Activated T-helper 17 cell treated with anti-CD3 and anti-CD28 coated beads, Interleukin-2, amount 50 U/mL, for 72 hours (primary cell): Measurements from ENCODE around the gene MYLK2. TPM values are rescaled to one million over a fixed set of nuclear protein-coding genes. Genes with fewer than 3 reads are reported as not detected.

ENCODE experiments used
- ATAC-seq: fragments of 150-1000 bp; cut with Tn5 transposase; replicated peaks from 2 replicates; pipeline ENCODE4 v1.10.0; 2021; ENCODE audit warnings: mild to moderate bottlenecking, moderate library complexity
- H3K27ac Mint-ChIP-seq: one replicate; pipeline ENCODE4 v1.8.0; 2022; ENCODE audit warnings: mixed read lengths
- H3K27me3 Mint-ChIP-seq: one replicate; pipeline ENCODE4 v1.8.0; 2022; ENCODE audit warnings: mixed read lengths
- H3K36me3 Mint-ChIP-seq: one replicate; pipeline ENCODE4 v1.8.0; 2022; ENCODE audit warnings: low read depth, mild to moderate bottlenecking, mixed read lengths
- H3K4me1 Mint-ChIP-seq: one replicate; pipeline ENCODE4 v1.8.0; 2022; ENCODE audit warnings: mixed read lengths
- H3K4me3 Mint-ChIP-seq: one replicate; pipeline ENCODE4 v1.8.0; 2022; ENCODE audit warnings: mild to moderate bottlenecking, mixed read lengths
- H3K9me3 Mint-ChIP-seq: one replicate; pipeline ENCODE4 v1.8.0; 2022; ENCODE audit warnings: mixed read lengths
- total RNA-seq, 2 donors: library from RNA; stranded (reverse); gene quantifications; one replicate each; pipeline ENCODE4 v1.2.3, GENCODE V29; 2022

The MYLK2 gene
- under 1 TPM; 0.40 to 0.86 TPM for total RNA-seq

- ATAC-seq: no peak
- Mint-ChIP-seq H3K9me3 (no peaks in the 10 kb centered on the region), H3K27ac (no peak within 1 kb of the TSS)
These were observed at the start of gene MYLK2 for GRCh38 chr20:31819083-31819784. TSS of gene MYLK2 (plus strand) at chr20:31819356. CDS start at chr20:31819581, 225 bp downstream.

GRCh38 chr20:31769681-31770080 lies 49.5 kb upstream of the MYLK2 start:
- H3K9me3 Mint-ChIP-seq: no peaks in the 10 kb centered on the region
- H3K4me3 Mint-ChIP-seq: peak overlapping the region; percentile 20
- peaks cover 93% of the 10 kb centered on the region for H3K36me3 Mint-ChIP-seq
- H3K4me1 Mint-ChIP-seq: peaks cover 4% of the 10 kb centered on the region
- ATAC-seq: no peak
- H3K27ac Mint-ChIP-seq: no peak overlapping the region
- no peaks in the 10 kb centered on the region for H3K27me3 Mint-ChIP-seq

More at GRCh38 chr20:31819083-31819784, at the start of gene MYLK2:
- Mint-ChIP-seq H3K36me3 (no peaks in the 10 kb centered on the region), H3K4me1 (no peaks in the 10 kb centered on the region), H3K4me3 (no peak within 1 kb of the TSS), H3K27me3 (no peaks in the 10 kb centered on the region)

GRCh38 chr20:31770243-31770642 lies 48.9 kb upstream of the MYLK2 start:
- Mint-ChIP-seq H3K4me3 (no peak overlapping the region), H3K9me3 (no peaks in the 10 kb centered on the region), H3K4me1 (peaks cover 4% of the 10 kb centered on the region), H3K27me3 (no peaks in the 10 kb centered on the region), H3K27ac (no peak overlapping the region), H3K36me3 (peaks cover 88% of the 10 kb centered on the region)
- ATAC-seq: no peak

- no peaks in the 10 kb centered on the region for H3K27me3 Mint-ChIP-seq
- no peak for ATAC-seq
These were observed 44.7 kb upstream of the MYLK2 start for GRCh38 chr20:31774408-31774807.

GRCh38 chr20:31780839-31781238 lies 38.3 kb upstream of the MYLK2 start:
- ATAC-seq: no peak
- H3K4me3 Mint-ChIP-seq: no peak overlapping the region

More at GRCh38 chr20:31774408-31774807, 44.7 kb upstream of the MYLK2 start:
- Mint-ChIP-seq H3K27ac (no peak overlapping the region), H3K4me3 (no peak overlapping the region), H3K9me3 (no peaks in the 10 kb centered on the region), H3K4me1 (peaks cover 4% of the 10 kb centered on the region), H3K36me3 (peaks cover 93% of the 10 kb centered on the region)

GRCh38 chr20:31781945-31782344 lies 37.2 kb upstream of the MYLK2 start:
- ATAC-seq: no peak
- H3K4me3 Mint-ChIP-seq: no peak overlapping the region
- no peaks in the 10 kb centered on the region for H3K27me3 Mint-ChIP-seq
- no peak overlapping the region for H3K27ac Mint-ChIP-seq
- no peaks in the 10 kb centered on the region for H3K4me1 Mint-ChIP-seq
- no peaks in the 10 kb centered on the region for H3K9me3 Mint-ChIP-seq
- H3K36me3 Mint-ChIP-seq: peaks cover 83% of the 10 kb centered on the region

More at GRCh38 chr20:31780839-31781238, 38.3 kb upstream of the MYLK2 start:
- peaks cover 84% of the 10 kb centered on the region for H3K36me3 Mint-ChIP-seq
- H3K27ac Mint-ChIP-seq: no peak overlapping the region
- H3K9me3 Mint-ChIP-seq: no peaks in the 10 kb centered on the region
- H3K4me1 Mint-ChIP-seq: no peaks in the 10 kb centered on the region
- H3K27me3 Mint-ChIP-seq: no peaks in the 10 kb centered on the region

- peaks cover 80% of the 10 kb centered on the region for H3K36me3 Mint-ChIP-seq
- no peak overlapping the region for H3K4me3 Mint-ChIP-seq
- H3K27me3 Mint-ChIP-seq: no peaks in the 10 kb centered on the region
- ATAC-seq: no peak
- H3K27ac Mint-ChIP-seq: no peak overlapping the region
- no peaks in the 10 kb centered on the region for H3K9me3 Mint-ChIP-seq
- H3K4me1 Mint-ChIP-seq: no peaks in the 10 kb centered on the region
These were observed 34.7 kb upstream of the MYLK2 start for GRCh38 chr20:31784354-31785044.

GRCh38 chr20:31785089-31785488 lies 34.1 kb upstream of the MYLK2 start:
- ATAC-seq: no peak
- Mint-ChIP-seq H3K27ac (no peak overlapping the region), H3K27me3 (no peaks in the 10 kb centered on the region), H3K36me3 (peaks cover 75% of the 10 kb centered on the region), H3K4me3 (no peak overlapping the region), H3K9me3 (no peaks in the 10 kb centered on the region), H3K4me1 (no peaks in the 10 kb centered on the region)

GRCh38 chr20:31788578-31788977 lies 30.6 kb upstream of the MYLK2 start:
- Mint-ChIP-seq H3K27me3 (no peaks in the 10 kb centered on the region), H3K27ac (no peak overlapping the region), H3K9me3 (no peaks in the 10 kb centered on the region), H3K36me3 (peaks cover 68% of the 10 kb centered on the region), H3K4me1 (no peaks in the 10 kb centered on the region), H3K4me3 (no peak overlapping the region)
- peak; percentile 19 for ATAC-seq

GRCh38 chr20:31790401-31790800 lies 28.8 kb upstream of the MYLK2 start:
- Mint-ChIP-seq H3K9me3 (no peaks in the 10 kb centered on the region), H3K27ac (no peak overlapping the region), H3K4me3 (no peak overlapping the region), H3K27me3 (no peaks in the 10 kb centered on the region), H3K36me3 (peaks cover 68% of the 10 kb centered on the region), H3K4me1 (no peaks in the 10 kb centered on the region)
- ATAC-seq: no peak

GRCh38 chr20:31797364-31797763 lies 21.8 kb upstream of the MYLK2 start:
- Mint-ChIP-seq H3K4me3 (no peak overlapping the region), H3K9me3 (no peaks in the 10 kb centered on the region), H3K36me3 (peaks cover 97% of the 10 kb centered on the region), H3K27me3 (no peaks in the 10 kb centered on the region), H3K4me1 (no peaks in the 10 kb centered on the region), H3K27ac (no peak overlapping the region)
- no peak for ATAC-seq

GRCh38 chr20:31801508-31801907 lies 17.6 kb upstream of the MYLK2 start:
- H3K27me3 Mint-ChIP-seq: no peaks in the 10 kb centered on the region
- H3K4me3 Mint-ChIP-seq: no peak overlapping the region
- H3K36me3 Mint-ChIP-seq: peaks cover 69% of the 10 kb centered on the region
- H3K9me3 Mint-ChIP-seq: no peaks in the 10 kb centered on the region
- H3K27ac Mint-ChIP-seq: no peak overlapping the region
- ATAC-seq: no peak
- H3K4me1 Mint-ChIP-seq: peaks cover 14% of the 10 kb centered on the region

GRCh38 chr20:31803552-31804291 lies 15.4 kb upstream of the MYLK2 start:
- H3K4me1 Mint-ChIP-seq: peaks cover 14% of the 10 kb centered on the region
- no peak overlapping the region for H3K4me3 Mint-ChIP-seq
- no peaks in the 10 kb centered on the region for H3K9me3 Mint-ChIP-seq
- no peaks in the 10 kb centered on the region for H3K27me3 Mint-ChIP-seq
- peaks cover 49% of the 10 kb centered on the region for H3K36me3 Mint-ChIP-seq
- H3K27ac Mint-ChIP-seq: no peak overlapping the region
- ATAC-seq: no peak

- no peaks in the 10 kb centered on the region for H3K27me3 Mint-ChIP-seq
- ATAC-seq: no peak
- H3K36me3 Mint-ChIP-seq: peaks cover 19% of the 10 kb centered on the region
- H3K27ac Mint-ChIP-seq: no peak overlapping the region
- no peaks in the 10 kb centered on the region for H3K9me3 Mint-ChIP-seq
- H3K4me1 Mint-ChIP-seq: peaks cover 14% of the 10 kb centered on the region
- no peak overlapping the region for H3K4me3 Mint-ChIP-seq
These were observed 12.4 kb upstream of the MYLK2 start for GRCh38 chr20:31806564-31807355.
